HG02610 (cell line): Measurements from ENCODE around the gene TM7SF2.
"Not testable (repeated sequence)": the region's sequence is repeated elsewhere in the genome, so short reads cannot be mapped to it uniquely, and the experiment has no call there.

Experiments used
- ATAC-seq: cut with Tn5 transposase; IDR thresholded peaks from one replicate; pipeline ENCODE4 v1.9.1; 2021; ENCODE audit warnings: mild to moderate bottlenecking, moderate library complexity; ENCODE audit not compliant: unreplicated experiment

The TM7SF2 gene

DNA sequence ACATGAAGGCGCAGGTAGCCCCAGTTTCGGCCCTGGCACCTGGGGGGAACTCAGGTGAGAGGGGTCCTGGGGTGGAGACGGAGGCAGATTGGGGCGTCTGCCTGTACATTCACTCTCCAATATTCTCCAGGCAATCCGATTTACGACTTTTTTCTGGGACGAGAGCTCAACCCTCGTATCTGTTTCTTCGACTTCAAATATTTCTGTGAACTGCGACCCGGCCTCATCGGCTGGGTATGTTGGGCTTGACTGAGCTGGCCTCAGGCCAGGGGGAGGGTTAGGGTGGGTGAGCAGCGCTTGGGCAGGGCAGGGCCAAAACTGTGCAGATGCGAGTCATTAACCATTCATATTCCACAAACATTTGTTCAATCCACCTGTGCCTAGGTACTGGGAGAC, 1.7 kb downstream of the TM7SF2 start:
- no peak for ATAC-seq

GRCh38 chr11:65113839-65114238, 2.2 kb downstream of the TM7SF2 start:
- ATAC-seq: no peak

DNA sequence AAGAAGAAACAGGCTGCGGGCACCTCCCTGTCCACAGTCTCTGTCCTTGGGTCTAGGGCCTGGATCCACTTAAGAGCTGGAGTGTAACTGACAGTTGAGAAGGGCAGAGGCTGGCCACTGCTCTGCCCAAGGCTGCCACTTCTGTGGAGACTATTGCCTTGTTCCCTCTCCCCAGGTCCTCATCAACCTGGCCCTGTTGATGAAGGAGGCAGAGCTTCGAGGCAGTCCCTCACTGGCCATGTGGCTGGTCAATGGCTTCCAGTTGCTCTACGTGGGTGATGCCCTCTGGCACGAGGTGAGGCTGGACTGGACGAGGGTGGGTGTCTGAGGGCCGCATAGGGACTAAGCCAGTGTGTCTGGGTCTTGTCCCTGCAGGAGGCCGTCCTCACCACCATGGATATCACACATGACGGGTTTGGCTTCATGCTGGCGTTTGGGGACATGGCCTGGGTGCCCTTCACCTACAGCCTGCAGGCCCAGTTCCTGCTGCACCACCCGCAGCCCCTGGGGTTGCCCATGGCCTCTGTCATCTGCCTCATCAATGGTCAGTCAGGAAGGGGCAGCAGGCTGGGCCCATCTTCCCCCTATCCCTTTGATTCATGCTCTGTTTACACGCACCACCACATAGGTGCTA, 3.0 kb downstream of the TM7SF2 start:
- ATAC-seq: no peak

DNA sequence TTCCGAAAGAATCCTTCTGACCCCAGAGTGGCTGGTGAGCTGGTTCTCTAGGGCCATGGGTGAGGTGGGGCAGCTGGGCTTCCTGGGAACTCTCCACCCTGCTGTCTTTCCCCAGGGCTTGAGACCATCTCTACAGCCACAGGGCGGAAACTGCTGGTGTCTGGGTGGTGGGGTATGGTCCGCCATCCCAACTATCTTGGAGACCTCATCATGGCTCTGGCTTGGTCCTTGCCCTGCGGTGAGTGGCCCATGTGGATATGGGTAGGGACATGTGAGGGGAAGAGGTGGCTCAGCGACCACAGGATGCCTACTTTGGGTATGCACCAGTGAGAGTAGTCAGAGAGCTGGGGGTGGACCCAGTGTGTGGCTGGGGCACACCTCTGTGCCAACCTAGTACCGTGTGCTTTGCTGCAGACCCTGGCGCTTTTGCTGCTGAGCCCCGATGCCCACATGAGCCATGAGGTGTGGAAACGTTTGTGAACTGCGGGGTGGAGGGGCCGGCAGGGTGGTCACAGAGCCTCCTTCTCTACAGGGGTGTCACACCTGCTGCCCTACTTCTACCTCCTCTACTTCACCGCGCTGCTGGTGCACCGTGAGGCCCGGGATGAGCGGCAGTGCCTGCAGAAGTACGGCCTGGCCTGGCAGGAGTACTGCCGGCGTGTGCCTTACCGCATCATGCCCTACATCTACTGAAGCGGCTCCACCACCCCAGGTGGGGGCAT, 3.9 kb downstream of the TM7SF2 start:
- no peak for ATAC-seq

GRCh38 chr11:65116370-65117205, 4.9 kb downstream of the TM7SF2 start:
- ATAC-seq: peak; percentile 1

- peak; percentile 50 for ATAC-seq
Observed at GRCh38 chr11:65117206-65118096, 5.8 kb downstream of the TM7SF2 start, which contains the start of gene ZNHIT2. Gene ZNHIT2, minus strand, starts transcription at chr11:65117701. Its CDS starts 48 bp downstream, at chr11:65117653.

DNA sequence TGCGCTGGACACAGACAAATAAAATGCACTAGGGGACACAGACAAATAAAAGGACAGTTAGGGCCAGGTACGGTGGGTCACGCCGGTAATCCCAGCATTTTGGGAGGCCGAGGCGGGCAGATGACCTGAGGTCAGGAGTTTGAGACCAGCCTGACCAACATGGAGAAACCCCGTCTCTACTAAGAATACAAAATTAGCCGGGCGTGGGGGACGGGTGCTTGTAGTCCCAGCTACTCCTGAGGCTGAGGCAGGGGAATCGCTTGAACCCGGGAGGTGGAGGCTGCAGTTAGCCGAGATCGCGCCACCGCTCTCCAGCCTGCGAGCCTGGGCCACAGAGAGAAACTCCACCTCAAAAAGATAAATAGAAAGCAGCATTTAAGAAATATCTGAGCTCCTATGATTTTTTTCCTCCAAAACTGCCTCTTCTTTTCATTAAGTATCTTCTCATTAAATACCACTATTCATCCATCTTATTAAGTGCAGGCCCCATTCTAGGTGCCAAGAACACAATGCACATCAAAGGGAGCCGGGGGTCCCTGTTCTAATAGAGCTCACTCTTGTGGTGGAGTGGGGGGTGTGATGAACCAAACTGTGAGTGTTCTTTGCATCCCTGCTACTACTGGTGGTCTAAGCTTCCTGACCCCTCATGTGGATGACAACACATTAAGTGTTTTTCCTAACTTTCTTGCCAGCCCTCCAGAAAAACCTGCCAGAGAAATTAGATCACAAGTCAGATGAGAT, 6.6 kb downstream of the TM7SF2 start:
- ATAC-seq: no peak

GRCh38 chr11:65118891-65119669, 7.4 kb downstream of the TM7SF2 start:
- not testable (repeated sequence) for ATAC-seq

- no peak for ATAC-seq
Observed at GRCh38 chr11:65119670-65119995, 8.0 kb downstream of the TM7SF2 start.

- no peak for ATAC-seq
Observed at GRCh38 chr11:65120831-65121230, 9.2 kb downstream of the TM7SF2 start.

- ATAC-seq: no peak
Observed at GRCh38 chr11:65121447-65121864, 9.8 kb downstream of the TM7SF2 start.

GRCh38 chr11:65121865-65122696, 10.4 kb downstream of the TM7SF2 start, which contains the start of the genes FAU and MRPL49:
Gene FAU, minus strand, starts transcription at chr11:65122134. Its CDS starts 321 bp downstream, at chr11:65121813.
Gene MRPL49, plus strand, starts transcription at chr11:65122321. Its CDS starts 26 bp downstream, at chr11:65122347.
- ATAC-seq: peak; percentile 70

DNA sequence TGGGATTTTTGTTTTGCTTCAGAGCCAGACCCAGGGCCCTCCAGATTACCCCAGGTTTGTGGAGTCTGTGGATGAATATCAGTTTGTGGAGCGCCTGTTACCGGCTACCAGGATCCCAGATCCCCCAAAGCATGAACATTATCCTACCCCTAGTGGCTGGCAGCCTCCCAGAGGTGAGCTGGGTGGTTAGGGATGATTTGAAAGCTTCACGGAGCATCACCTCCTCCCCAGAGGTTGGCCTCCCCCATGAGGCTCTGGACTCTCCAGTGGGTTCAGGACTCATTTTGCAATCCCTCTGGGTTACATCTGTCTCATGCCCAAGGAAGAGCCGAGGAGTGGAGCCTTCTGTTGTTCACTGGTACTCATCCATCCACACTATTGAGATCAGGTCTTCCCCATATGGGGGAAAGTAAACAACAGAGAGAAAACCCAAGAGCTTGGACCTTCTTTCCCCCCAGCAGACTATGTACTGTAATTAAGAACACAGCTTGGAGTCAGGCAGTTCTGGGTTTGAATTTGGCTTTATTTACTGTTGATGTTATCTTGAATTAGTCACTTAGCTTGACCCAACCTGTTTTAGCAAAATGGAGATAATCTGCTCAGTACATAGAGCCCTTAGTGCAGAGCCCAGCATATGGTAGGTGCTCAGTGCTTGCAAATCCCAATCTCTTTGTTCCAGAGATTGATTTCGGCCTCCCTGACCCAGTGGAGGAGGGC, 13.0 kb downstream of the TM7SF2 start:
- no peak for ATAC-seq

DNA sequence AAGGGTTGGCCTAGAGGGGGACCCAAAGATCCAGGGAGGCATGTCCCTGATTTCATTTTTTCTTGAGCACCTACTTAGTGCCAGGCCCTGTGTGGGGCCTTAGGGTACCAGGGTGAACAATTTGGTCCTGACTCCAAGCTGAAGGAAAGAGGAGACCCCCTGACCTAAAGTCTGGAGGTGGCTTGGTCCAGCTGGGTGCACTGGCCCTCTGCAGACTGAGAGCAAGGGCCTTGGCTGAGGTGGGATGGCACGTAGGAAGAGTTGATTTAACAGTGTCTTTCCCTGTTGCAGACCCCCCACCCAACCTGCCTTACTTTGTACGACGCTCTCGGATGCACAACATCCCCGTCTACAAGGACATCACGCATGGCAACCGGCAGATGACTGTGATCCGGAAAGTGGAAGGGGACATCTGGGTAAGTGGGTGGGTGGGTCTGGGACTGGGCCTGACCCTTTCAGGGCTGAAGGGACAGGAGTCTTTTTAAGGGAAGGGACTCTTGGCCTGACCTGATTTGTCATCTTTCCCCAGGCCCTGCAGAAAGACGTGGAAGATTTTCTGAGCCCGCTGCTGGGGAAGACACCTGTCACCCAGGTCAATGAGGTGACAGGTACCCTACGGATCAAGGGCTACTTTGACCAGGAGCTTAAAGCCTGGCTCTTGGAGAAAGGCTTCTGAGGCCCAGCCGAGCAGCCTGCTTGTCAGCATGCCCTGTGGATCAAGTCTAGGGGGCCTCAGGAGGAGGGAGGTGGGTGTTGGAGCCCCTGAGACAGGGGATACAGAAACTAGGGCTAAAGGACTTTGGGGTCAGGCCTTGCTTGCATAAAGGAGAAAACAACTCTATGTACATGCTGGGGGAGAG, 13.8 kb downstream of the TM7SF2 start:
- ATAC-seq: no peak

DNA sequence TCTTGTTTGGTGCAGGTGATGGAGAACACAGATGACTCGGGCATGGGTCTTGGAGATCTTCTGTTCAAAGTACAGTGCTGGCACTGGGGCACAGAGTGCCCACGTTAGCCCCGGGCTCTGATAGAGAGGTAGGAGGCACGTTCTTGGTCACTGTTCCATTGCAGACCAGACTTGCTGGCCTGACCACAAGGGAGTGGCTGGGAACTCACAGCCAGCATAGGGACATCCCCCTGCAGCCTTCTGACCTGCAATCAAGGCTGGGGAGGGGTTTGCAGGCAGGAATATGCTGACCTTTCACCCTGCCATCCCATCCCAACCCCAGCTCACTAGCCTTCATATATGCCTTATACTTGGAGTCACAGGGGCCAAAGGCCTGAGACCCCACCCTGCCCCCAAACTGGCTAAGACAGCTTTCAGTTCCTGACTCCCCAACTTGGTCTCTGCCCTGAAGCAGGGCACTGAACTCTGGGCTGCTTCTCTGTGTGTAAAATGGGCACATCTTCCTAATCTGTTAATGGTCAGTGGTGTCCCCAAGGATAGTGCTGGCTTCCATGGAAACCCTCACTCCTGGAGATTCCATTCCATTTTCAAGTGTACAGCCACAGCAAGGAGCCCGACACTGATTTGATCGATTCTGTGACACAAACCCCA, 15.1 kb downstream of the TM7SF2 start:
- no peak for ATAC-seq
